GM18508 (cell line): ENCODE results near the gene DBF4B.
"Not testable (repeated sequence)": the region's sequence is repeated elsewhere in the genome, so short reads cannot be mapped to it uniquely, and the experiment has no call there.

ENCODE experiments used
- ATAC-seq: cut with Tn5 transposase; IDR thresholded peaks from one replicate; pipeline ENCODE4 v1.9.1; 2021; ENCODE audit warnings: moderate number of reproducible peaks; ENCODE audit not compliant: insufficient read depth, unreplicated experiment

DBF4B gene

GRCh38 chr17:44708401-44709263 is at the start of gene DBF4B:
Gene DBF4B (plus strand): TSS chr17:44708665. CDS start chr17:44708821, 156 bp downstream.
- no peak for ATAC-seq

GRCh38 chr17:44661835-44662234 is 46.6 kb upstream of the DBF4B start:
- ATAC-seq: no peak

DNA sequence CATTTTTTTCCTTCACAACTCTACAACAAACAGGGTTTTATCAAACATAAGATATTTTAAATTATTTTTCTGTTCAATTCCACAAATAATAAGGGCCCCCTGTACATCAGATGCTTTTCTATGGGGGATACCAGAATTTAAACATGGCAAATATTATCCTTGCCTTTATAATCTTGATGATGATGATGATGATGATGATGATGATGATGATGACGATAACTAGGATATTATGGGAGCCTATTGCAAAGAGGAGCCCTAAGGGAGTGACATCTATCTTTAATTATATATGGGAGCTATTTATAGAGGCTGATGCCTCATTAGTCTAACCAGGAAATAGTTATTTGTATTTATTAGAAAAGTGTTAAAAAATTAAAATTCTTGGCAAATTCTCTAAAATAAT is 45.4 kb upstream of the DBF4B start:
- no peak for ATAC-seq

GRCh38 chr17:44664867-44665266 is 43.6 kb upstream of the DBF4B start:
- ATAC-seq: no peak

- ATAC-seq: no peak
These were observed 42.5 kb upstream of the DBF4B start for GRCh38 chr17:44666006-44666405.

- ATAC-seq: no peak
These were observed 35.9 kb upstream of the DBF4B start for GRCh38 chr17:44672479-44673093.

DNA sequence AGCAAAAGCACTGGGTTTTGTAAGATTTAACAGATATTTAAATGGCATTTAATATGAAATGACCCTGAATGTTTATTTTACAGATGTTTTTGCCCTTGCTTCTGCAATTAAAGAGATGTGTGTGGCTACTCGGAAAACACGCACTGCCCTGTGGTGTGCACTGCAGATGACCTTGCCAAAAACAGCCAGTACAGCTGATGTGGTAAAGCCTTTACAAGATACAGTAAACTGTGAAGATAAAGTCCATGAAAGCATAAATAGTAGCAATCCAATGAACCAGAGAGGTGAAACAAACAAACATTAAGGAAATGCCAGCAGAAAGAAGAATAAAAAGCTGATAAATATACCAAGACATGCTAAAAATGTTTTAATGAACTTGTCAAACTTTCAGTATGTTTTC is 34.6 kb upstream of the DBF4B start:
- no peak for ATAC-seq

- ATAC-seq: no peak
These were observed 31.3 kb upstream of the DBF4B start for GRCh38 chr17:44677136-44677535.

DNA sequence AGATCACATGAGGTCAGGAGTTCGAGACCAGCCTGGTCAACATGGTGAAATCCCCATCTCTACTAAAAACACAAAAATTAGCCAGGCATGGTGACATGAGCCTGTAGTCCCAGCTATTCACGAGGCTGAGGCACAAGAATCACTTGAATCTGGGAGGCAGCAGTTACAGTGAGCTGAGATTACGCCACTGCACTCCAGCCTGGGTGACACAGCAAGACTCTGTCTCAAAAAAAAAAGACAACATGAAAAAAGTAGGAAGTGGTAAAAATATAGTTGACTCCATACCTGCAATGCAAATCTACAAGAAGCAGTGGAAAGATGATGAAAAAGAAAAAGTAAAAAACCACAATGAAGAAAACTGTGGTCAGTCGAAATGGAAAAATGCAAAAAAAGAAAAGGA is 25.2 kb upstream of the DBF4B start:
- not testable (repeated sequence) for ATAC-seq

DNA sequence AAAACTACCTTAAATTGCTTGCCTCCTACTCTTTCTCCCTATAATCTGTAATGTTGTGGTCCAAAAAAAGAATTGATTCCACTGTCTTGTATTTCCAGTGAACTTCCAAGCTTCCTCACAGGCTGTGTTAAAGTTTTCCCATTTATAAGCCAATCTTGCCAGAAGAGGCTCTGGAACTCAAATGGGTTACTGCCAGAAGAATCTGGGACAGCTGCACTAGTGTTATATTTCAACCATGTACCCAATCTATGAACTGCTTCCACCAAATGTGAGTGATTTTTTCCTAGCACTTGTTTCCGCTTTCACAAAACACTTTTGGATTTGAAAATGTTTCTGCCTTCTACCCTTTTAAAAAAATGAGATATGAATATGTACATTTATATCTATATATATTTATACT is 20.7 kb upstream of the DBF4B start:
- ATAC-seq: no peak

- no peak for ATAC-seq
These were observed 20.3 kb upstream of the DBF4B start for GRCh38 chr17:44688200-44688599.

DNA sequence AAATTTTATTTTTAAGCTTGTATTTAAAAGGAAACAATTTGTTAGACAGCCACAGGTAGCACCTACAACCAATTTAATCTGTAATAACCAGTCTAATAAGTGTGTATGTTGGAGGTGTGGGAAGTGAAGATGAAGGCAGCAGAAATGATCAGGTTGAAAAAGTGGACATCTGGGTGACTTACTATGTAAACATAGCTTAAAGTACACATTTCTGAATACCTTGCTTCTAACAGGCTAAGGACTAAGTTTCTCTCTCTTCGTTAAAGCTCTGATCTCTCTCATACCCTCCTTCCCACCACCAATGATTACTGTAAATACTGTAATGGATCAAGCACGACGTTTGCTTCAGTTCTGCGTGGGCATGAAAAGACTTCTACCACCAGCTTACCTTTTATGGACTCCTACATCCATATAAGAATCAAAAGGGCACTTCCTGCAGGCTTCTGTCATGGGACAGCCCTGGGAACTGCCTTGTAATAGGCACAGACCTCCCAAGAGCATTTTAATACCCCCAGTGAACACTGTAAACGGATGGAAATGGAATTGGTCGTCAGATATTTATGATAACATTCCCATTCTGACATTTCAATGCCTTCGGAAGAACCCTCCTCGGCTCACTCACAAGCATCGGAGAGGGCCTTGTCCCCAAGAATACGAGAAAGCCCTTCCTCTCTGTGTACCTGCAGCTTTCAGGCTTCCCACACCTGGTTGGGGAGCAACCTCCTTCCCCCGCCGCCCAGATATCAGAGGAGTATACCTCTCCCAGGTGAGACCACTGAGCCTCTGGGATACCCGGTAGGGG is 19.6 kb upstream of the DBF4B start:
- ATAC-seq: no peak

DNA sequence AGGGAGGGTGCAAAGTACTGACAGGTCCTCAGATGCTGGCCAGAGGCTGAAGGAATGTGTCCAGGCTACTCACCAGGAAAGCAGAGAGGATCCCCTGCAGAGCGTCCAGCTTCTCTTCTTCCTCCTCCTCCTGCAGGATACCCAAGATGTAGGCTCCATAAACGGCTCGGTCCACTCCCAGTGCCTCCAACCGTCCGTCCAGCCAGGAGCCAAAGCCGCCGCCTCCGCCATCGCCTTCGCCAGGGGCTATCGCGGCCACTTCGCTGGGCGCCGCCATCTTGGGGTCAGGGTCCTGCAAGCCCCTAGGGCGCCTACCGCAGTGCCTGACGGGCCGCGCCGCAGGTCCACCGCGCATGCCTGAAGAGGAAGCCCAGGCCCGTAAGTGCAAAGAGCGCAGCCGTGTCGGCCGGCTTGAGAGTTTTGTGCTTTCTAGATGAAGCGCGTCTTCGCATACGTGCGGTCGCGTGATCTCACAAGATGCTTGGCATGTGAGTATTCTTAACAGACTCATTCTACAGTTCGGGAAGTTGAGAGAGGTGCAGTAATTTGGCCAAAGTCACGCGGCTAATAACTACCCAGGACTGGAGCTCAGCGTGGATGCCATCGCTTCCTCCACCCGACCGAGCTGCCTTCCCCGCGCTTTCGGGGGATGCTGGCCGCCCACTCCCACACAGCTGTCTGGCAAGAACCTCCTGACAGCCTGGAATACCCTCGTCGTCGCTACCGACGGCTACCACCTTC is 18.8 kb upstream of the DBF4B start, which contains the start of gene CCDC43:
Gene CCDC43 (minus strand): TSS at position 300 of the 741 bp plus-strand sequence. CDS start 23 bp downstream, at position 277.
- no peak for ATAC-seq

DNA sequence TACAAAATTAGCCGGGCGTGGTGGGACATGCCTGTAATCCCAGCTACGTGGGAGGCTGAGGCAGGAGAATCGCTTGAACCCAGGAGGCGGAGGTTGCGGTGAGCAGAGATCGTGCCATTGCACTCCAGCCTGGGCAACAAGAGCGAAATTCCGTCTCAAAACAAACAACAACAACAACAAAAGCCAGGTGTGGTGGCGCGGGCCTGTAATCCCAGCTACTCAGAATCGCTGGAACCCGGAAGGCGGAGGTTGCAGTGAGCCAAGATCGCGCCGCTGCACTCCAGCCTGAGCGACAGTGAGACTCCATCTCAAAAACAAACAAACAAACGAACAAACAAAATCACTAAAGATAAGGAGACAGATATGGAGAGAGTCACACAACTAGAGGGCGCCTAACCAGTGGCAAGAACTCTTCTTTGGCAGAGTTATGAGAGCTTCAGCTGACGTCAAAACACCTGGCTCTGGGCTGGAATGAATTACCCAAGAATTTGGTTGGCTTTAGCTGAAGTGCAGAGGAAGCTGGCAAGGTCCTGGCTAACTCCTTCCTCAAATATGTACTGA is 17.6 kb upstream of the DBF4B start:
- not testable (repeated sequence) for ATAC-seq

- no peak for ATAC-seq
These were observed 14.9 kb upstream of the DBF4B start for GRCh38 chr17:44693609-44694008.

- not testable (repeated sequence) for ATAC-seq
These were observed 8.2 kb upstream of the DBF4B start for GRCh38 chr17:44700288-44700687.

- ATAC-seq: no peak
These were observed 587 bp upstream of the DBF4B start for GRCh38 chr17:44707755-44708400.

DNA sequence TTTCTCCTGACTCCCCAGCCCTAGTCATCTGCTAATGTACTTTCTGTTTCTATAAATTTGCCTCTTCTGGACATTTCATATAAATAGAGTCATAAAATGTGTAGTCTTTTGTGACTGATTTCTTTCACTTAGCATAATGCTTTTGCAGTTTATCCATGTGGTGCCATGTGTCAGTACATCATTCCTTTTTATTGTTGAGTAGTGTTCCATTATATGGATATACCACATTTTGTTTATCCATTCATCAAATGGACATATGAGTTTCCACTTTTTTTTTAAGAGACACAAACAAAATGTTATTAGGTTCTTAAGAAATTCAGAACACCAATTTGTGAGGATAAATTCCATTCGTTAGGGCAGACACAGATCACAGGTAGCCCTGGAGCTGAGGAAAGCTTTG is 11.0 kb downstream of the DBF4B start:
- no peak for ATAC-seq

GRCh38 chr17:44722254-44722653 is 13.8 kb downstream of the DBF4B start:
- no peak for ATAC-seq
